ENCODE data around the gene TPO. TPM values are rescaled to one million over a fixed set of nuclear protein-coding genes. Genes with fewer than 3 reads are reported as not detected.

TPO gene
- total RNA-seq, 1 experiment from 2014 or later = not detected

DNA sequence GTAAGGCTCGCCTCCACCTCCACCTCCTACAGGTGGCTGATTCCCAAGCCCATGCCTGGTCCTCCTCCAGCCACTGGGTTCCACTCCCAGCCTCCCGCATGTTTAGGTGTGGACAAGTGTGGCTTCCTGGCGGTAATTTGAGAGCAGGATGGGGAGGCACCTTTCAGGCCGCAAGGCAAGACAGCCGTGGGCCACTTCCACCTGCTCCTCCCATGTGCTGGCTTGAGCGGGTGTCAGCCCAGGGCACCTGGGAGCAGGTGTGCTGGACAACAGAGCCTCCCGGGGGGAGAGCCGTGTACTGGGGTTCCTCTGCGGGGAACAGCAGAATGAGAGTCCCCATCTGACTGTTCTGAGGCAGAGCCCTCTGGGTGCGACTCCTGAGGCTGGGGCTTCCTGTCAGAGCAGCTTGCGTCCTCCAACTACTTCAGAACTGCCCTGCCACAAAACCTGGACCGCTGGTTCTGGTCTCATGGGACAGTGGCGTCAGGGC is 83.9 kb downstream of the TPO start:
- Mint-ChIP-seq H3K27me3 (ENCODE audit: insufficient read depth, unreplicated experiment) (peaks cover 10% of the 10 kb centered on the region), H3K4me3 (ENCODE audit: unreplicated experiment) (no peak overlapping the region), H3K36me3 (ENCODE audit: insufficient read depth, unreplicated experiment) (no peaks in the 10 kb centered on the region), H3K4me1 (ENCODE audit: insufficient read depth, unreplicated experiment) (no peaks in the 10 kb centered on the region), H3K9me3 (ENCODE audit: unreplicated experiment) (no peaks in the 10 kb centered on the region), H3K27ac (ENCODE audit: low read depth, unreplicated experiment) (no peak overlapping the region)
- no TSS peak for BruUV-seq (replicated peaks)
- no peak for DNase-seq (ENCODE audit: unreplicated experiment)
- POLR2A ChIA-PET = no interaction called here
- intact Hi-C loops (cut with micrococcal nuclease) = no loop called here
- CTCF ChIA-PET = no interaction called here
- TF ChIP-seq, protein P1, sequence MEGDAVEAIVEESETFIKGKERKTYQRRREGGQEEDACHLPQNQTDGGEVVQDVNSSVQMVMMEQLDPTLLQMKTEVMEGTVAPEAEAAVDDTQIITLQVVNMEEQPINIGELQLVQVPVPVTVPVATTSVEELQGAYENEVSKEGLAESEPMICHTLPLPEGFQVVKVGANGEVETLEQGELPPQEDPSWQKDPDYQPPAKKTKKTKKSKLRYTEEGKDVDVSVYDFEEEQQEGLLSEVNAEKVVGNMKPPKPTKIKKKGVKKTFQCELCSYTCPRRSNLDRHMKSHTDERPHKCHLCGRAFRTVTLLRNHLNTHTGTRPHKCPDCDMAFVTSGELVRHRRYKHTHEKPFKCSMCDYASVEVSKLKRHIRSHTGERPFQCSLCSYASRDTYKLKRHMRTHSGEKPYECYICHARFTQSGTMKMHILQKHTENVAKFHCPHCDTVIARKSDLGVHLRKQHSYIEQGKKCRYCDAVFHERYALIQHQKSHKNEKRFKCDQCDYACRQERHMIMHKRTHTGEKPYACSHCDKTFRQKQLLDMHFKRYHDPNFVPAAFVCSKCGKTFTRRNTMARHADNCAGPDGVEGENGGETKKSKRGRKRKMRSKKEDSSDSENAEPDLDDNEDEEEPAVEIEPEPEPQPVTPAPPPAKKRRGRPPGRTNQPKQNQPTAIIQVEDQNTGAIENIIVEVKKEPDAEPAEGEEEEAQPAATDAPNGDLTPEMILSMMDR (IDR thresholded peaks at IDR 0.05; ENCODE audit: unreplicated experiment) = no peak

DNA sequence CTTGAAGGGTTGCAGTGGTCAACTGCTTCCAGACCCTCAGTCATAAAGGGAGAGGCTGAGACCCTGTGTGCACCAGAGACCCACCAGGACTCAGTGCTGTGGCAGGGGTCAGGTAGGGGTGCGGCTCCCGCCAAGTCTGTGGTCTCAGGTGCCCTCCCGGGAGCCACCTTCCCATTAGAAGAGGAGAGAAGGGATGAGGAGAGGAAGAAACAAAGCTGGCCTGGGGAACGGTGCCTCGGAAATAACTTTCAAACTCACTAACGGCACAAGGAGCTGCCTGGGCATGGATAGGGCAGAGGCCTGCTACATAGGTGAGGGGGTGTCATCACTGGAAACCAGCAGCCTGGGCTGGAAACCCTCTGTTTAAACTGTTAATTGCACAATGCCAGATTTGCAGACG is 84.9 kb downstream of the TPO start:
- Mint-ChIP-seq H3K4me3 (ENCODE audit: unreplicated experiment) (no peak overlapping the region), H3K36me3 (ENCODE audit: insufficient read depth, unreplicated experiment) (no peaks in the 10 kb centered on the region), H3K4me1 (ENCODE audit: insufficient read depth, unreplicated experiment) (no peaks in the 10 kb centered on the region), H3K27me3 (ENCODE audit: insufficient read depth, unreplicated experiment) (peaks cover 10% of the 10 kb centered on the region), H3K27ac (ENCODE audit: low read depth, unreplicated experiment) (no peak overlapping the region), H3K9me3 (ENCODE audit: unreplicated experiment) (no peaks in the 10 kb centered on the region)
- TF ChIP-seq, protein P1 (IDR thresholded peaks at IDR 0.05; ENCODE audit: unreplicated experiment) = no peak
- no peak for DNase-seq (ENCODE audit: unreplicated experiment)
- ChIA-PET POLR2A (no interaction called here), CTCF (interaction anchor here (0.6 kb wide), 1 partner anchor 785 kb away, joined by 3 read pairs; no protein-coding TSS in a partner anchor)
- intact Hi-C loops (cut with micrococcal nuclease) = no loop called here
- BruUV-seq (replicated peaks) = no TSS peak

DNA sequence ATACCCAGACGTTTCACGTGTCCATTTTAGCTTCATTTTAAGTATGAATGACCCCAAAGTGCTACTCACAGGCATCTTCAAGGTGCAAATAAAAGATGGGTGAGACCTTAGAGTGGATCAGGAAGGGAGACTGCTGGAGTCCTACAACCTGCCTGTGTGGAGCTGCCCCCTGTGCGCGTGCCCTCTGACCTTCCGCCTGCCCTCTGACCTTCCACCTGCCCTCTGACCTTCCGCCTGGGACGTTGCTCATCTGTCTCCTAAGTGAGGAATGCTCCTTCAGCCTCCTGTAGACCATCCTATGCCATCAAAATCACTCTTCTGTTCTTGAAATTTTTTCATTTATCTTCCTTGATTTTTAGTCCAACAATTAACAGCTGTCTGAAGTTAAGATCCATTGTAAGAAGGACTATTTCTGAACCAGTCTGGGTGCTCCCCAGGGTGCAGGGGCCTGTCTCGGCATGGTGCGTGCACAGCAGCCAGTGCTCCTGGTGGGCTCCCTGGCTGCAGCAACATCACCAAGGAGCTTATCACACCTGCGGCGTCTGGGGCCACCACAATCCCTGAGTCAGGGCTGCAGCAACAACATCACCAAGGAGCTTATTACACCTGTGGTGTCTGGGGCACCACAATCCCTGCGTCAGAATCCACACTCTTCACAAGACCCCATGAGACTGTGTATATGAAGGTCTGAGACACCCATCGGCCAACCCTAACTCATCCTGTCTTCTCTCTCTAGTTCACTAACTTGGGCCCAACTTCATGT is 86.0 kb downstream of the TPO start:
- BruUV-seq (replicated peaks) = no TSS peak
- POLR2A ChIA-PET = no interaction called here
- no peaks in the 10 kb centered on the region for H3K4me1 Mint-ChIP-seq (ENCODE audit: insufficient read depth, unreplicated experiment)
- intact Hi-C loops (cut with micrococcal nuclease) = no loop called here
- H3K27me3 Mint-ChIP-seq (ENCODE audit: insufficient read depth, unreplicated experiment) = peaks cover 10% of the 10 kb centered on the region
- H3K36me3 Mint-ChIP-seq (ENCODE audit: insufficient read depth, unreplicated experiment) = no peaks in the 10 kb centered on the region
- no peak overlapping the region for H3K27ac Mint-ChIP-seq (ENCODE audit: low read depth, unreplicated experiment)
- CTCF ChIA-PET = interaction anchor here (0.5 to 0.9 kb wide), 3 partner anchors 47 to 826 kb away, joined by 3 read pairs; no protein-coding TSS in a partner anchor
- TF ChIP-seq, protein P1 (IDR thresholded peaks at IDR 0.05; ENCODE audit: unreplicated experiment) = no peak
- no peak for DNase-seq (ENCODE audit: unreplicated experiment)
- no peaks in the 10 kb centered on the region for H3K9me3 Mint-ChIP-seq (ENCODE audit: unreplicated experiment)
- H3K4me3 Mint-ChIP-seq (ENCODE audit: unreplicated experiment) = no peak overlapping the region

DNA sequence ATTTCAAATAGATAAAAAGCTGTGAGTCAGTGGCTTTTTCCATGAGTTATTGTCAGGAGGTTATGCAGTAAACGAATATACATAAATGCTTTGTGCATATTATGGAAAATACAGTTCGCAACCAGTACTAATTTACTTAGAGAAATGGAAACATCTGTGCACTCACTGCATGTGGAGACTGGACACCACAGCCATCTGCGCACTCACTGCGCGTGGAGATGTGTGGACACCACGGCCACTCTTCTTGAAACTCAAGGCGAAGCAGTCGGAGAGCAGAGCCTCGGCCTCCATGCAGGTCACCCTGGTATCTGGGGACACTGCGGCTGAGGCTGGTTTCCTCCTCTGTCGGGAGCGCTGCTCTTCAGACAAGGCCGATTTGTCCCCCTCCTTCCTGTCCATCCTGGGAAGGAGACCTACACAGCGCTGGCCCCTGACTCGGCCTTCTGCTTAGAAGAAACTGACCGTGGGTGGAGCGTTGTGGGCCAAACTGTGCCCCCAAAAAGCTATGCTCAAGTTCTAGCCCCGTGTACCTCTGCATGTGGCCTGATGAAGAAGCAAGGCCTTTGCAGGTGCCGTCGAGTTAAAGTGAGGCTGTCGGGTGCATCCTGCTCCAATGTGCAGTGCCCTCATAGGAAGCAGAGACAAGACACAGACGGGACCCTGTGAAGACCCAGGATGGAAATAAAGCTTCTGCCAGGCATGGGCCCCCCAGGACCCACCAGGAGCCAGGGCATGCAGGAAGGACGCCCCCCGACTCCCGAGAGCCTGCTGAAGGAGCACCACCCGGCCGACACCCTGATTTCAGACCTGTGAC is 88.0 kb downstream of the TPO start:
- H3K27ac Mint-ChIP-seq (ENCODE audit: low read depth, unreplicated experiment) = no peak overlapping the region
- TF ChIP-seq, protein P1 (IDR thresholded peaks at IDR 0.05; ENCODE audit: unreplicated experiment) = no peak
- BruUV-seq (replicated peaks) = no TSS peak
- H3K4me1 Mint-ChIP-seq (ENCODE audit: insufficient read depth, unreplicated experiment) = no peaks in the 10 kb centered on the region
- H3K4me3 Mint-ChIP-seq (ENCODE audit: unreplicated experiment) = no peak overlapping the region
- ChIA-PET CTCF (interaction anchor here (1.1 kb wide), 1 partner anchor 49 kb away, joined by 4 read pairs; no protein-coding TSS in a partner anchor), POLR2A (interaction anchor here (0.6 kb wide), 1 partner anchor 233 kb away, joined by 3 read pairs; no protein-coding TSS in a partner anchor)
- no peaks in the 10 kb centered on the region for H3K9me3 Mint-ChIP-seq (ENCODE audit: unreplicated experiment)
- H3K36me3 Mint-ChIP-seq (ENCODE audit: insufficient read depth, unreplicated experiment) = no peaks in the 10 kb centered on the region
- H3K27me3 Mint-ChIP-seq (ENCODE audit: insufficient read depth, unreplicated experiment) = no peaks in the 10 kb centered on the region
- DNase-seq (ENCODE audit: unreplicated experiment) = no peak
- intact Hi-C loops (cut with micrococcal nuclease) = no loop called here

Data from MCF 10A (cell line).